OCI-LY7 (cell line): Measurements from ENCODE around the gene RAP1A. TPM values are rescaled to one million over a fixed set of nuclear protein-coding genes. Genes with fewer than 3 reads are reported as not detected.

Experiments used
- BruUV-seq: library from RNA; stranded (reverse); fragments of 400-500 nt; replicated peaks from 2 replicates; lab custom pipeline; 2021; lab: Mats Ljungman, UMichigan
- CTCF ChIA-PET: fragments of 300-600 bp; sonication (Branson Sonifier 250); formaldehyde crosslinking; loops from one replicate; lab custom pipeline; 2022; ENCODE audit warnings: antibody characterized with exemption; ENCODE audit not compliant: unreplicated experiment; lab: Charles Lee
- POLR2A ChIA-PET: fragments of 300-600 bp; sonication (Branson Sonifier 250); formaldehyde crosslinking; loops from one replicate; lab custom pipeline; 2022; ENCODE audit warnings: antibody characterized with exemption; lab: Charles Lee
- DNase-seq: peaks from one replicate; pipeline ENCODE4 v3.0.0-alpha.2; 2015; ENCODE audit warnings: low spot score
- H2AFZ ChIP-seq: fragments of 200-600 bp; sonication (generic), shearing (Covaris generic); 2 replicates; pipeline ENCODE4 v1.6.1; 2014; ENCODE audit warnings: mild to moderate bottlenecking, antibody characterized with exemption, low read length, moderate library complexity
- H3K27ac ChIP-seq: fragments of 200-600 bp; sonication (generic); 2 replicates; pipeline ENCODE4 v1.5.1; 2014; ENCODE audit warnings: mixed run types, low read depth, mild to moderate bottlenecking, moderate library complexity, low read length, inconsistent platforms; ENCODE audit not compliant: poor library complexity, severe bottlenecking
- H3K36me3 ChIP-seq: fragments of 200-600 bp; sonication (generic); 2 replicates; pipeline ENCODE4 v1.6.1; 2014; ENCODE audit warnings: mild to moderate bottlenecking, antibody characterized with exemption, low read length, moderate library complexity, mixed read lengths; ENCODE audit not compliant: insufficient read depth
- H3K4me1 ChIP-seq: fragments of 200-600 bp; sonication (generic); 2 replicates; pipeline ENCODE4 v1.5.1; 2014; ENCODE audit warnings: mild to moderate bottlenecking, low read length; ENCODE audit not compliant: insufficient read depth, poor library complexity, severe bottlenecking
- H3K4me2 ChIP-seq: fragments of 200-600 bp; sonication (generic); 2 replicates; pipeline ENCODE4 v1.6.1; 2014; ENCODE audit warnings: mild to moderate bottlenecking, low read length
- H3K4me3 ChIP-seq: fragments of 200-600 bp; sonication (generic); 2 replicates; pipeline ENCODE4 v1.5.1; 2014; ENCODE audit warnings: mild to moderate bottlenecking, low read depth, low read length; ENCODE audit not compliant: poor library complexity, severe bottlenecking
- H3K79me2 ChIP-seq: fragments of 200-600 bp; sonication (generic); 2 replicates; pipeline ENCODE4 v1.6.1; 2016; ENCODE audit warnings: low read depth, mild to moderate bottlenecking, low read length, moderate library complexity, mixed read lengths; ENCODE audit not compliant: insufficient read depth
- H3K9me2 ChIP-seq: fragments of 200-600 bp; sonication (generic); 2 replicates; pipeline ENCODE4 v1.6.1; 2016; ENCODE audit warnings: mild to moderate bottlenecking, low read length, mixed read lengths; ENCODE audit not compliant: insufficient read depth
- H3K9me3 ChIP-seq: fragments of 200-600 bp; sonication (generic); 2 replicates; pipeline ENCODE4 v1.6.1; 2014; ENCODE audit warnings: mild to moderate bottlenecking, mixed run types, low read length, mixed read lengths
- H4K20me1 ChIP-seq: fragments of 200-600 bp; sonication (generic); 2 replicates; pipeline ENCODE4 v1.6.1; 2014; ENCODE audit warnings: mild to moderate bottlenecking, antibody characterized with exemption, low read length, moderate library complexity, mixed read lengths; ENCODE audit not compliant: insufficient read depth
- EZH2phosphoT487 ChIP-seq: fragments of 200-600 bp; sonication (generic); IDR thresholded peaks from 2 replicates; pipeline ENCODE4 v1.6.1; 2018; ENCODE audit warnings: low read depth, borderline replicate concordance, mild to moderate bottlenecking, mixed run types, antibody characterized with exemption, low read length, moderate library complexity, mixed read lengths
- intact Hi-C: fragments of 100-400 bp; cut with micrococcal nuclease; formaldehyde crosslinking; loops from one replicate; pipeline ENCODE4 v1.10.0; 2022; ENCODE audit not compliant: unreplicated experiment
- total RNA-seq, 2 experiments: library from RNA; depleted of rRNA in 1 of 2; stranded (reverse); fragments of >200 nt in 1 of 2; shearing (Covaris generic) in 1 of 2; gene quantifications; 2 replicates each; pipeline ENCODE4 v1.2.3, GENCODE V29; 2014 to 2022
- TF ChIP-seq, protein P1 (sequence below): fragments of 200-600 bp; sonication (generic); conservative IDR thresholded peaks from 2 replicates; pipeline ENCODE4 v1.5.1; 2014; ENCODE audit warnings: mild to moderate bottlenecking, antibody characterized with exemption, low read length, moderate library complexity, mixed read lengths

Gene RAP1A
- total RNA-seq, 2 experiments from 2014 or later: 10.4 to 86.3 TPM

DNA sequence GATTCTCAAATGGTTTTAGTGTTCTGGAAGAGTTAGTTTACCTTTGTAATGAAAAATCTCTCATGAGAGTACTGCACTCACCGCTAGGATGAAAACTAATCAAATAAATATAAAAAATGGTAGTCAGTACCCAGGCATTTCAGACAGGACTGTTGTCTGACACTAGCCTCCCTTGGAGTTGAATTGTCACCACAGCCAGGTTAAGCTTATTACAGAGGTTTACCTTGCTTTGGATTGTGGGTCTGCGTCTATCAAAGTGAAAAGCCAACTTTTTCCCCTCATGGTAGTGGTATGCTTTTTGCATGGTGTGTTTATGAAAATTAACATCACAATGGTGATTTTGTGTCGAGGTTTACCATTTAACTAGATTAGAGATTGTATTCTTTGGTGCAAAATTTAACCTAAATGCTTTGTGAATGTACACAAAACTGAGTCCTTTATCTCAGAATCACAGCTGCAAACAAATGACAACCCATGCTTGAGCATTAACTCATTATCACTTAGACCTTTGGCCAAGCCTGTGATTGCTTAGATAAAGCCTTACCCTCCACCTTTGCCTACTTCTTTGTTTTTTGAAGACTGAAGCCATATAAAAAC lies 20.1 kb downstream of the RAP1A start:
- peaks cover 14% of the 10 kb centered on the region for H3K9me3 ChIP-seq
- BruUV-seq: no TSS peak
- H3K27ac ChIP-seq: no peak overlapping the region
- H3K4me2 ChIP-seq: no peak overlapping the region
- intact Hi-C loops: no loop called here
- ChIA-PET POLR2A (interaction anchor here (1.0 to 1.9 kb wide), 2 partner anchors 10 to 15 kb away, joined by 3 to 6 read pairs; no protein-coding TSS in a partner anchor), CTCF (no interaction called here)
- TF ChIP-seq, protein P1, sequence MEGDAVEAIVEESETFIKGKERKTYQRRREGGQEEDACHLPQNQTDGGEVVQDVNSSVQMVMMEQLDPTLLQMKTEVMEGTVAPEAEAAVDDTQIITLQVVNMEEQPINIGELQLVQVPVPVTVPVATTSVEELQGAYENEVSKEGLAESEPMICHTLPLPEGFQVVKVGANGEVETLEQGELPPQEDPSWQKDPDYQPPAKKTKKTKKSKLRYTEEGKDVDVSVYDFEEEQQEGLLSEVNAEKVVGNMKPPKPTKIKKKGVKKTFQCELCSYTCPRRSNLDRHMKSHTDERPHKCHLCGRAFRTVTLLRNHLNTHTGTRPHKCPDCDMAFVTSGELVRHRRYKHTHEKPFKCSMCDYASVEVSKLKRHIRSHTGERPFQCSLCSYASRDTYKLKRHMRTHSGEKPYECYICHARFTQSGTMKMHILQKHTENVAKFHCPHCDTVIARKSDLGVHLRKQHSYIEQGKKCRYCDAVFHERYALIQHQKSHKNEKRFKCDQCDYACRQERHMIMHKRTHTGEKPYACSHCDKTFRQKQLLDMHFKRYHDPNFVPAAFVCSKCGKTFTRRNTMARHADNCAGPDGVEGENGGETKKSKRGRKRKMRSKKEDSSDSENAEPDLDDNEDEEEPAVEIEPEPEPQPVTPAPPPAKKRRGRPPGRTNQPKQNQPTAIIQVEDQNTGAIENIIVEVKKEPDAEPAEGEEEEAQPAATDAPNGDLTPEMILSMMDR: no peak
- no peak for TF ChIP-seq EZH2phosphoT487
- H3K36me3 ChIP-seq: peaks cover 51% of the 10 kb centered on the region
- DNase-seq: no peak
- H3K9me2 ChIP-seq: no peaks in the 10 kb centered on the region
- peaks cover 9% of the 10 kb centered on the region for H3K4me1 ChIP-seq
- no peak overlapping the region for H2AFZ ChIP-seq
- H4K20me1 ChIP-seq: no peaks in the 10 kb centered on the region; the same call in 1 of the 2 replicates
- peaks cover 96% of the 10 kb centered on the region for H3K79me2 ChIP-seq
- no peak overlapping the region for H3K4me3 ChIP-seq

DNA sequence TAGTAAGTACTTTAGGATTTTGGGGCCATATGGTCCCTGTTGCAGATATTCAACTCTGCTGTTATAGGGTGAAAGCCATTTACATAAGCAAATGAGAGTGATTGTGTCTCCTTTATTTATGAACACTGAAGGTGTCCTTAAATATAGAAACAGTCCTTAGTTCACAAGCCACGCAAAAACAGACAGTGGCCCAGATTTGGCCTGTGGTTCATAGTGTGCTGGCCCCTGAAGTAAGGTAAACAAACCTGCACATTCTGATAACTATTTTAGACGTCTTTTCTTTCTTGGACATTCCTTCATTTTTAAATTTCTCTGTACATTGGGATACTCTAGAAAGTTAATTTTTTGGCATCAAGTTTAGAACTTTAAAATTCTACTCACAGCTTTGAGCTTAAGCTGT lies 23.5 kb downstream of the RAP1A start:
- CTCF ChIA-PET: no interaction called here
- intact Hi-C loops: no loop called here

DNA sequence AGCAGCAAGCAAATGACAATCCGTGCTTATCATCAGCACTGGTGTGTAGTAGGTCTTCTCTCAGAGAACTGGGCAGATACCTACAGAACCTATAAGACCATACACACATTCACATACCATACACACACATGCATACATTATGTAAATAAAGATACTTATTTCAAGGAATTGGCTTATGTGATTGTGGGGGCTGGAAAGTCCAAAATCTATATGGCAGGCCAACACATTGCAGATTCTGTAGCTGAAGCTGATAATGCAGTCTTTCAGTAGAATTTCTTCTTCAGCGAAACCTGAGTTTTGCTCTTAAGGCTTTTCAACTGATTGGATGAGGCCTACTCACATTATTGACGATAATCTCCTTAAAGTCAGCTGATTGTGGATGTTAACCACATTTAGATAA lies 24.1 kb downstream of the RAP1A start:
- no peak overlapping the region for H3K4me3 ChIP-seq
- no TSS peak for BruUV-seq
- no peak for DNase-seq
- H3K79me2 ChIP-seq: peaks cover 89% of the 10 kb centered on the region
- no peak for TF ChIP-seq EZH2phosphoT487
- TF ChIP-seq, protein P1: no peak
- ChIA-PET POLR2A (no interaction called here), CTCF (no interaction called here)
- peaks cover 52% of the 10 kb centered on the region for H3K36me3 ChIP-seq
- H3K4me1 ChIP-seq: no peaks in the 10 kb centered on the region
- peaks cover 14% of the 10 kb centered on the region for H3K9me3 ChIP-seq
- intact Hi-C loops: no loop called here
- H4K20me1 ChIP-seq: no peaks in the 10 kb centered on the region
- no peak overlapping the region for H2AFZ ChIP-seq
- no peak overlapping the region for H3K4me2 ChIP-seq
- H3K9me2 ChIP-seq: no peaks in the 10 kb centered on the region
- no peak overlapping the region for H3K27ac ChIP-seq

More for the DNA sequence above, 23.5 kb downstream of the RAP1A start:
- Histone ChIP-seq H4K20me1 (no peaks in the 10 kb centered on the region), H2AFZ (no peak overlapping the region), H3K4me2 (no peak overlapping the region), H3K9me2 (no peaks in the 10 kb centered on the region), H3K79me2 (peaks cover 94% of the 10 kb centered on the region), H3K36me3 (peaks cover 50% of the 10 kb centered on the region), H3K4me1 (peaks cover 5% of the 10 kb centered on the region), H3K9me3 (peaks cover 14% of the 10 kb centered on the region), H3K27ac (no peak overlapping the region), H3K4me3 (no peak overlapping the region)
- TF ChIP-seq EZH2phosphoT487: no peak
- TF ChIP-seq, protein P1: no peak
- no peak for DNase-seq
- BruUV-seq: no TSS peak
- POLR2A ChIA-PET: no interaction called here
